GM19193 (cell line): Measurements from ENCODE around the gene TM9SF1.

Experiments used
- POLR2A ChIP-seq: IDR thresholded peaks from 4 replicates; pipeline ENCODE4 v1.6.1; 2011; ENCODE audit not compliant: insufficient read depth, insufficient read length; ENCODE audit errors: extremely low read depth

The TM9SF1 gene

GRCh38 chr14:24157331-24157730 lies 37.9 kb downstream of the TM9SF1 start:
- no peak for TF ChIP-seq POLR2A

GRCh38 chr14:24156840-24157239 lies 38.4 kb downstream of the TM9SF1 start:
- no peak for TF ChIP-seq POLR2A

- TF ChIP-seq POLR2A: no peak
Observed at GRCh38 chr14:24155100-24155499, 40.1 kb downstream of the TM9SF1 start.

- TF ChIP-seq POLR2A: no peak
Observed at GRCh38 chr14:24151404-24152080, 43.7 kb downstream of the TM9SF1 start.

- TF ChIP-seq POLR2A: no peak
Observed at GRCh38 chr14:24150993-24151392, 44.2 kb downstream of the TM9SF1 start.

GRCh38 chr14:24150567-24150966 lies 44.7 kb downstream of the TM9SF1 start:
- no peak for TF ChIP-seq POLR2A

GRCh38 chr14:24150061-24150460 lies 45.2 kb downstream of the TM9SF1 start:
- TF ChIP-seq POLR2A: no peak

GRCh38 chr14:24149302-24149969 lies 45.8 kb downstream of the TM9SF1 start:
- TF ChIP-seq POLR2A: no peak

GRCh38 chr14:24147761-24148428 lies 47.3 kb downstream of the TM9SF1 start:
- TF ChIP-seq POLR2A: no peak

GRCh38 chr14:24146978-24147760 lies 48.1 kb downstream of the TM9SF1 start, which contains the start of gene RNF31:
TSS of gene RNF31 (plus strand) at chr14:24147498. CDS start at chr14:24147699, 201 bp downstream.
- TF ChIP-seq POLR2A: peak; percentile 70

GRCh38 chr14:24146453-24146977 lies 48.7 kb downstream of the TM9SF1 start, which contains the start of gene PSME2:
TSS of gene PSME2 (minus strand) at chr14:24146610. CDS start at chr14:24146581, 29 bp downstream.
- peak; percentile 67 for TF ChIP-seq POLR2A

GRCh38 chr14:24145690-24146452 lies 49.4 kb downstream of the TM9SF1 start:
- no peak for TF ChIP-seq POLR2A

- TF ChIP-seq POLR2A: no peak
Observed at GRCh38 chr14:24145219-24145618, 50.0 kb downstream of the TM9SF1 start.

- TF ChIP-seq POLR2A: no peak
Observed at GRCh38 chr14:24144451-24144850, 50.8 kb downstream of the TM9SF1 start.
